ENCODE measurements around the gene C1orf210. TPM values are rescaled to one million over a fixed set of nuclear protein-coding genes. Genes with fewer than 3 reads are reported as not detected.
A peak's percentile ranks its signal among the peaks of the same experiment; 100 is the strongest.

The C1orf210 gene
- total RNA-seq, 1 experiment from 2014 or later: 5.9 TPM

- H3K56ac ChIP-seq (ENCODE audit: insufficient read length, low read depth, low read length): no peak overlapping the region
- H3K4me1 ChIP-seq (ENCODE audit: insufficient read depth, low read length): peaks cover 5% of the 10 kb centered on the region; the same call in 1 of the 2 replicates
- peak; percentile 23 for DNase-seq
- H3K4me2 ChIP-seq (ENCODE audit: insufficient read depth, insufficient read length, low read length): no peak overlapping the region
- no peak overlapping the region for H4K91ac ChIP-seq (ENCODE audit: insufficient read length, low read depth, low read length)
- no peak overlapping the region for H2BK15ac ChIP-seq (ENCODE audit: low read depth, low read length)
- no peak overlapping the region for H3K9ac ChIP-seq (ENCODE audit: extremely low read depth, insufficient read length, low read length)
- H3K79me2 ChIP-seq (ENCODE audit: insufficient read depth, low read length): no peaks in the 10 kb centered on the region
- no peak overlapping the region for H3K4me3 Mint-ChIP-seq
- H3K27ac ChIP-seq (ENCODE audit: insufficient read length, low read depth, low read length): no peak overlapping the region
- peaks cover 3% of the 10 kb centered on the region for H3K27me3 Mint-ChIP-seq (ENCODE audit: low read depth)
- no peak overlapping the region for H3K4ac ChIP-seq (ENCODE audit: low read depth, low read length)
- H3K4me1 Mint-ChIP-seq: peaks cover 22 to 26% of the 10 kb centered on the region in 2 experiments
- H3T11ph ChIP-seq (ENCODE audit: low read length): no peak overlapping the region
- H2AK5ac ChIP-seq (ENCODE audit: insufficient read length, low read length): no peak overlapping the region
- H3K23ac ChIP-seq (ENCODE audit: insufficient read length, low read depth, low read length): no peak overlapping the region
- no peaks in the 10 kb centered on the region for H3K9me3 ChIP-seq (ENCODE audit: control insufficient read depth, low read depth, low read length)
- no peak overlapping the region for H2AFZ ChIP-seq (ENCODE audit: low read length)
- H3K27me3 ChIP-seq (ENCODE audit: insufficient read depth, low read length): no peaks in the 10 kb centered on the region
- no CpG with 5 or more reads among the region's 7 CpGs for WGBS (ENCODE audit: extremely low coverage, insufficient read length, low lambda C conversion rate)
- TF ChIP-seq CTCF (conservative IDR thresholded peaks at IDR 0.05): no peak
- H4K5ac ChIP-seq (ENCODE audit: insufficient read length, low read depth, low read length): no peak overlapping the region
- peaks cover 3% of the 10 kb centered on the region for H4K20me1 ChIP-seq (ENCODE audit: control insufficient read depth, insufficient read depth, insufficient read length)
- H3K27ac Mint-ChIP-seq: no peak overlapping the region
- H3K14ac ChIP-seq (ENCODE audit: insufficient read depth, low read length): no peak overlapping the region
- H3K23me2 ChIP-seq (ENCODE audit: insufficient read length, low read depth, low read length, poor library complexity, severe bottlenecking): peaks cover 6% of the 10 kb centered on the region
- no peak overlapping the region for H2BK20ac ChIP-seq (ENCODE audit: low read depth, low read length, poor library complexity, severe bottlenecking)
- H4K8ac ChIP-seq (replicated peaks; ENCODE audit: insufficient read length, low read depth, low read length): no peak overlapping the region
- no peak overlapping the region for H2BK120ac ChIP-seq (ENCODE audit: low read depth, low read length, poor library complexity, severe bottlenecking)
- peaks cover 4 to 25% (median 14%) of the 10 kb centered on the region in 3 experiments; a peak in 6 of 7 replicates for H3K36me3 Mint-ChIP-seq (ENCODE audit: insufficient read depth in 1 of 3, low read depth in 3 of 3)
- H2BK12ac ChIP-seq (ENCODE audit: insufficient read length, low read depth, low read length): no peak overlapping the region
- H2BK5ac ChIP-seq (ENCODE audit: insufficient read length, low read length): no peak overlapping the region
- no peaks in the 10 kb centered on the region for H3K9me3 Mint-ChIP-seq
- no peaks in the 10 kb centered on the region for H3K79me1 ChIP-seq (ENCODE audit: insufficient read depth, low read depth, low read length, poor library complexity, severe bottlenecking)
- H3K18ac ChIP-seq (ENCODE audit: insufficient read length, low read depth, low read length): no peak overlapping the region
These were observed 11.7 kb downstream of the C1orf210 start for GRCh38 chr1:43273708-43274107.

All from H9 (cell line).